ENCODE data around the gene BOLA2. TPM values are rescaled to one million over a fixed set of nuclear protein-coding genes. Genes with fewer than 3 reads are reported as not detected.
"Not testable (repeated sequence)": the region's sequence is repeated elsewhere in the genome, so short reads cannot be mapped to it uniquely, and the experiment has no call there.

Gene BOLA2
- total RNA-seq: 9.5 and 11.2 TPM in 2 replicates
- polyA plus RNA-seq (2012): 20.9 TPM

GRCh38 chr16:29454269-29454668 is at the start of gene BOLA2, which contains the start of gene SLX1B:
BOLA2 (minus strand) TSS chr16:29454351; CDS start chr16:29454253, 98 bp downstream.
SLX1B (plus strand) TSS chr16:29454533.
- DNase-seq (ENCODE audit: low read depth): not testable (repeated sequence)

- DNase-seq (ENCODE audit: low read depth): not testable (repeated sequence)
Observed at GRCh38 chr16:29482276-29482675, 28.1 kb upstream of the BOLA2 start.

GRCh38 chr16:29472065-29472464 is 17.9 kb upstream of the BOLA2 start:
- not testable (repeated sequence) for DNase-seq (ENCODE audit: low read depth)

GRCh38 chr16:29469660-29470059 is 15.5 kb upstream of the BOLA2 start:
- DNase-seq (ENCODE audit: low read depth): not testable (repeated sequence)

- DNase-seq (ENCODE audit: low read depth): not testable (repeated sequence)
Observed at GRCh38 chr16:29467654-29468366, 13.7 kb upstream of the BOLA2 start.

GRCh38 chr16:29466904-29467303 is 12.8 kb upstream of the BOLA2 start:
- DNase-seq (ENCODE audit: low read depth): not testable (repeated sequence)

- not testable (repeated sequence) for DNase-seq (ENCODE audit: low read depth)
Observed at GRCh38 chr16:29465985-29466824, 12.1 kb upstream of the BOLA2 start.

- not testable (repeated sequence) for DNase-seq (ENCODE audit: low read depth)
Observed at GRCh38 chr16:29460647-29461030, 6.5 kb upstream of the BOLA2 start.

- DNase-seq (ENCODE audit: low read depth): not testable (repeated sequence)
Observed at GRCh38 chr16:29459706-29460646, 5.8 kb upstream of the BOLA2 start, which contains the start of gene SULT1A4. SULT1A4 (plus strand) TSS chr16:29459913; CDS start chr16:29461386, 1,473 bp downstream.

GRCh38 chr16:29457660-29458059 is 3.5 kb upstream of the BOLA2 start:
- DNase-seq (ENCODE audit: low read depth): not testable (repeated sequence)

GRCh38 chr16:29454828-29455227 is 677 bp upstream of the BOLA2 start:
- not testable (repeated sequence) for DNase-seq (ENCODE audit: low read depth)

- not testable (repeated sequence) for DNase-seq (ENCODE audit: low read depth)
Observed at GRCh38 chr16:29453754-29454153, 397 bp downstream of the BOLA2 start.

GRCh38 chr16:29425390-29425789 is 28.8 kb downstream of the BOLA2 start:
- DNase-seq (ENCODE audit: low read depth): not testable (repeated sequence)

GRCh38 chr16:29423587-29423986 is 30.6 kb downstream of the BOLA2 start:
- not testable (repeated sequence) for DNase-seq (ENCODE audit: low read depth)

GRCh38 chr16:29405249-29405648 is 48.9 kb downstream of the BOLA2 start:
- DNase-seq (ENCODE audit: low read depth): not testable (repeated sequence)

Other genes starting within 250 kb of the BOLA2 start
- gene NPIPB11, start 47.6 kb downstream of the BOLA2 start, total RNA-seq: 0.16 TPM in 1 of 2 replicates, not detected in the other
- gene SLX1B, start 182 bp upstream of the BOLA2 start, total RNA-seq: 17.7 and 20.6 TPM in 2 replicates
- gene SULT1A4, start 5.6 kb upstream of the BOLA2 start, total RNA-seq: 0.32 and 5.8 TPM in 2 replicates
- gene NPIPB12, start 52.1 kb upstream of the BOLA2 start, total RNA-seq: 5.8 and 8.1 TPM in 2 replicates
- gene SPN, start 208.9 kb upstream of the BOLA2 start, total RNA-seq: not detected in 2 replicates
- 20.7 and 31.0 TPM in 2 replicates for gene QPRT, start 224.8 kb upstream of the BOLA2 start, total RNA-seq

All from myocyte (in vitro differentiated cells).